G401.6 (cell line): ENCODE measurements around the gene PCBP4.
A peak's percentile ranks its signal among the peaks of the same experiment; 100 is the strongest.

Source experiments
- FAIRE-seq: peaks from 2 replicates; lab custom pipeline; 2012; peaks lifted over from hg19 to GRCh38; lab: Jason Lieb, UNC

The PCBP4 gene

GRCh38 chr3:51954713-51955112 is 12.5 kb downstream of the PCBP4 start:
- no peak for FAIRE-seq

DNA sequence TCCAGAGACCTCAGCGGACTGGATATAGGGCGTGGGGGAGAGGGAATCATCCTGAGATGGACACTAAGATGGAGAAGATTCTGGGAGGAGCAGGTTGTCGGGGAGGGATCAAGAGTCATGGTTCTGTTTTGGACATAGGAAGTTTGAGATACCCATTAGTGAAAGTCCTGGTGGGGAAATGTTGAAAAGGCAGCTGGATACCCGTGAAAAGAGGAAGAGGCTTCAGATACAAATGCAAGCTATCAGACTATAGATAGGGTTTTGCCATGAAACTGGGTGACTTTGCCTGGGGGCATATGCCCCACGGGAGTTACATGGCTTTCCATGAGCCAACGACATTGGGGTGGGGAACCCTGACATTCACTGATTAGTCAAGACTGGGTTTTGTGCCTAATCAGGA is 13.1 kb downstream of the PCBP4 start:
- no peak for FAIRE-seq

GRCh38 chr3:51953445-51953844 is 13.8 kb downstream of the PCBP4 start:
- no peak for FAIRE-seq

GRCh38 chr3:51950899-51951298 is 16.4 kb downstream of the PCBP4 start:
- FAIRE-seq = no peak

DNA sequence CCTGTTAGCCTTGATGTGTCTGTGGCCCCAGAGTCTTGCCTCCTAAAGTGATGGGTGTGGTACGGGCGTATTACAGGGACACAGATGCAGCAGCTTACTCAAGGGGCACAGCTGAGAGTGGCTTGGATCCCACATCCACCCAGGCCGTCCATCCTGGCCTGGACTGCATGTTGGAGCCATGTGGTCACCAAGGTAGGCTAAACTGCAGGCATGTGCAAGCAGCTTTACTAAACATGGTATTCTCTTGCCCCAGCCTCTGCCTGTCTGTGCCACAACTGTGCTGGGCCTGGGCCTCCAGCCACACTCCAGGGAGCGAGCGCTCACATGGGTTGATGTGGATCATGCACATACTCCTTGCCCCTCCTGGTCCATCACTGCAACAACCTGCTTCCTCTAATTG is 18.1 kb downstream of the PCBP4 start:
- no peak for FAIRE-seq

DNA sequence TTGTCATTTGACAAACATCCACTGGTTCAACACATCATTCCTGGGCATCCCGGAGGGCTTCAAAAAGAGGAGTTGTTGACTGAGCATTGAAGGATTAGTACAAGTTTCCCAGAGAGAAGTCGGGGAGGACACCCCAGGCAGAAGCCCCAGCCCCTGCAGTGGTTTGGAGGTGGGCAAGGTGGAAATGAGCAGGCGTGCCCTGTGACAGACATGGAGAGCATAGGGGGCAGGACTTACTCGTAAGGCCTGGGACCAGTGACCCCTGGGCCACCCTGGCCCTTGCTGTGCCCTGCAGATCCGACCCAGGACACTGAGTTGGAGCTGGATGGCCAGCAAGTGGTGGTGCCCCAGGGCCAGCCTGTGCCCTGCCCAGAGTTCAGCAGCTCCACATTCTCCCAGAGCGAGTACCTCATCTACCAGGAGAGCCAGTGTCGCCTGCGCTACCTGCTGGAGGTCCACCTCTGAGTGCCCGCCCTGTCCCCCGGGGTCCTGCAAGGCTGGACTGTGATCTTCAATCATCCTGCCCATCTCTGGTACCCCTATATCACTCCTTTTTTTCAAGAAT is 19.2 kb downstream of the PCBP4 start:
- no peak for FAIRE-seq

- FAIRE-seq = no peak
Observed at GRCh38 chr3:51947215-51947900, 19.9 kb downstream of the PCBP4 start.

DNA sequence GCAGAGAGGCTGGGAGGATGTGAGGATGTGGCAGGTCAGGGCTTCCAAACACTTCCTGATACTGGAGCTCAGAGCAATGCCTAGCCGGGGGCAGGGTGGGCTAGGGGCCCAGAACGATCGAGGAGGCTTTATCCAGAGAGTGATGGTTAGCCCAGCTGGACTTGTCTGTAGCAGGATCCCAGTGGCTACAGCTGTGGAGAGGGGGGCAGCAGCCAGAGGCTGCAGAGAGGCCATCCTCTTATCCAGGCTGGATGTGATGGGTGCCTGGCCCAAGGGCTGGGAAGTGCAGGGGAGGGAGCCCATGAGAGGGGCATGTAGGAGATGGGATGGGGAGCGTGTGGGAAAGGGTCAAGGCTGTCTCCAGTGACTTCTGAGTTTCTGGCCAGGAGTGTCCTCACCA is 20.5 kb downstream of the PCBP4 start:
- FAIRE-seq = no peak

GRCh38 chr3:51945926-51946705 is 21.1 kb downstream of the PCBP4 start:
- no peak for FAIRE-seq

DNA sequence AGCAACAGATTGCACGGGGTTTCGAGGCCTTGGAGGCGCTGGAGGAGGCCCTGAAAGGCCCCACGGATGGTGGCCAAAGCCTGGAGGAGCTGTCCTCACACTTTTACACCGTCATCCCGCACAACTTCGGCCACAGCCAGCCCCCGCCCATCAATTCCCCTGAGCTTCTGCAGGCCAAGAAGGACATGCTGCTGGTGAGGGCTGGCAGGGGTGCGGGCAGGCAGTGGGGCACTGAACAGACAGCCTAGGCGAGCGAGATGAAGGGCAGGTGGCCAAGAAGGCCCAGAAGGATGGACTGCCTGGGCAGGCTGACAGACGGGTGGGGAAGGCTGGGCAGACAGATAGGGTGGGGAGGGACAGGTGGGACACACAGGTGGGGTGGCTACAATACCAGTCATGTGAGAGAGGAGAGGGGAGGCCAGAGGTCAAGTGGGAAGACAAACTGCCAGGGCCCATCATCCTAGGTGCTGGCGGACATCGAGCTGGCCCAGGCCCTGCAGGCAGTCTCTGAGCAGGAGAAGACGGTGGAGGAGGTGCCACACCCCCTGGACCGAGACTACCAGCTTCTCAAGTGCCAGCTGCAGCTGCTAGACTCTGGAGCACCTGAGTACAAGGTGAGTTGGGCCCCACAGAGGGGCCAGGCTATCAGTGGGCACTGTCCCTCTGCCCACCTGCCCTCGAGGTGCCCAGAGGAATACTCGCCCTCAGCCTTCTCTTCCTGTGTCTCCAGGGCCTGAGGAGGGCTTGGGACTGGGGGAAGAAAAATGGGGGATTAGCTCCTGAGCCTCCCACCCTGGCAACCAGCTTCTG is 22.0 kb downstream of the PCBP4 start:
- no peak for FAIRE-seq

- FAIRE-seq = no peak
Observed at GRCh38 chr3:51944451-51945021, 22.7 kb downstream of the PCBP4 start.

DNA sequence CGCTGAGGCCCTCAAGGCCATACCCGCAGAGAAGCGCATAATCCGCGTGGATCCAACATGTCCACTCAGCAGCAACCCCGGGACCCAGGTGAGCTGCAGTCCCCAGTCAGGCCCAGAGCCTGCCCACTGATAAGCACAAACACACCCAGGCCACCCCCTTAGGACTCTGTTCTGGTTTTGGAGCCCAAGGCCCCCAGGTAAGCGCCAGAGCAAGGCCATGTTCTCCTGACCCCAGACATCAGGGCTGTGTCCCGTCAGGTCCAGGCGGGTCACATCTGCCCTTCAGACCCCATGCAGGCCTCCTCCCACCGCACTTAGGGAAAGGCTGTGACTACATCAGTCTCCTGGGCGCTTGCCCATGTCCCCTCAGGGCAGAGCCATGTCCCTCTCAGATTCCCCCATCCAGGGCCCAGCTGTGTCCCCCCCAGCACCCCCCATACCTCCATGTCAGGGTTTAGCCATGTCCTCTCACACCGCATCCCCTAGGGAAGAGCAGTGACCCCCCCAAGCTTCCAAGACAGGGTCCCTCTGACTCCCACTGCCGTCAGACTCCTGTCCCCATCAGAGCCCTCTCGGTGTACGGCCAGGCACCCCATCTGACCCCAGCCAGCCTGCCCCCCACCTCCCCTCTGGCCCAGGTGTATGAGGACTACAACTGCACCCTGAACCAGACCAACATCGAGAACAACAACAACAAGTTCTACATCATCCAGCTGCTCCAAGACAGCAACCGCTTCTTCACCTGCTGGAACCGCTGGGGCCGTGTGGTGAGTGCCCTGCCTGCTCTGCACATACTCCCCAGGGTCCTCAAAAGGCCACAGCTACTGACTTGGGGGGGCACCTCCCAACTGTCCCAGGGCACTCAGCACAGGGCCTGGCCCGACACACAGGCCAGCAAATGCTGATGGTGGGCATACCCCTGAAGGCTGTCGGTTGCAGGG is 23.5 kb downstream of the PCBP4 start:
- FAIRE-seq = no peak

- no peak for FAIRE-seq
Observed at GRCh38 chr3:51942603-51943450, 24.4 kb downstream of the PCBP4 start.

DNA sequence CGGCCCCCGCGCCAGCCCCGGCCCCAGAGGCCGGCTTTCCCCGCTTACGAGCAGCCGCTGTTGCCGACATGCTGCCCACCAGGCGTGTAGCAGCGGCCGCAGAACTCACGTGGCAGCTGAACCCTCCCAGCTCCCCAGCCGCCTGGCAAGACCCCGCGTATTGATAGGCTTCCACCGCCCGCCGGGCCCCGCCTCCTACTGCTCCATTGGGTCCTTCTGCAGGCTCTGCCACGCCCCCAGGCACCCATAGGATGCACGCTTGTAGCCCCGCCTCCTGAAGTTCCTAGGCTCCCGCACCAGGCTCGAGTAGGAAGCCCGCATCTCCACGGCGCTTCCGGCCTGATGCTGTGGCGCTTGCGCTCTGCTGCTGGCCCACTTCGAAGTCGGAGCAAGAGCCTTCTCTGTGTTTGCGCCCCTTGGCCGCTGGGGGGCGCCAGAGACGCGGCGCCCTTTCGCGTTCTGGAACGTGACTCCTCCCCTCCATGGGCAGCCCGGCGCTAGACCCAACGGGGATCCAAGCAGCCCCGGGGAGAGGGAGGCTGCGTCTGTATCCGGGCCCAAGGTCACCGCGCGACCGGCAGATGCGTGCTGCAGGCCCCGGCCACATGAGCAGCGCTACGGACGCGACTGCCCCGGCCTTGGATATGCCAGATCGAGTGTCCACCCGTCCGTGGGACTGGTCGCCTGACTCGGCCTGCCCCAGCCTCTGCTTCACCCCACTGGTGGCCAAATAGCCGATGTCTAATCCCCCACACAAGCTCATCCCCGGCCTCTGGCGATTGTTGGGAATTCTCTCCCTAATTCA is 25.3 kb downstream of the PCBP4 start, which contains the start of the genes PARP3 and RRP9:
Gene PARP3 (plus strand): TSS at position 566 of the 805 bp plus-strand sequence. CDS start 993 bp downstream, outside the sequence.
Gene RRP9 (minus strand): TSS at position 107 of the 805 bp plus-strand sequence. CDS start 37 bp downstream, at position 70.
- FAIRE-seq = peak; percentile 100

DNA sequence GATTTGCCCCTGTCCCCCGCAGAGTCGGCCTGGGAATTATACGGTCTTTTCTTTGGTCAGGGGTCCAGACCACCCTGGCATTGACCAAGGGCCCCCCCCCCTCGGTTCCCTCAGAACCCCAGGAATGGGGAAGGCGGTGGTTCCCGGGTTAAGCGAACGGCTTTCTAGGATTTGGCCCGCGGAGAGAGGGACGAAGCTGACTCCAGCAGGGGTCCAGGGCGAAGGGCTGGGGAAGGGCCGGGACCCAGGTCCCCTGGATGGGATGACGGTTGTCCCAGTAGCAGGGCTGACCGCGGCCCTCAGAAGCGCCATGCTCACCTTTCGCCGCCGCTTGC is 25.8 kb downstream of the PCBP4 start:
- FAIRE-seq = no peak

DNA sequence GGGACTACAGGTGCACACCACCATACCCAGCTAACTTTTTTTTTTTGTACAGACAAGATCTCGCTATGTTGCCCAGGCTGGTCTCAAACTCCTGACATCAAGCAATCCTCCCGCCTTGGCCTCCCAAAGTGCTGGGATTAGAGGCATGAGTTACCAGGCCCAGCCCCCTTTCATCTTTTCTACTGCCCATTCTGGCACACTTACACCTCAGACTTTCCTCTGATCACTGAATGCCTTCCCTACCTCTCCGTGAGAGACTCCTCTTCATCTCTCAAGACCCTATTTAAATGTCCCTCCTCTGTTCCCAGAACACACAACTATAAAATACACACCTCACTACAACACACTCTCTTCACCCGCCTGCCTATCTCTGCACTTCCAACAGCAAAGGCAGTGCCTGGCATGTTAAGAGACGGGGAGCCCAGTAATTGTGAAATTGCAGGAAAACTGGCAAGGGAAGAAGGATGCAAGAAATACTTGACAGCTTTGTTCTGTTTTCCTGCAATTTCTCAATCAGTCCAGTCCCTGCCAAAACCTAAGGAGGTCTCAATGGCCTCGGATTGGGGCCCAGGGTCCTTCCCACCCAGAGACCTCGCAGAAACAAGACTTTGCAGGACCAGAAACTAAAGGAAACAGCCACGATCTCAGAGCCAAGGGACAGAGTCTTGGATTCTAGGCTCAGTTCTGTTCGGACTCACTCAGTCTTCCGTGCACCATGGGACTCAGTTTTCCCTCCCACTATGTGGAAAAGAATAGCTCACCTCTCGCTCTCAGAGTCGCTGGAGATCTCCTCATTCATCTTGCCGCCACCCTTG is 26.4 kb downstream of the PCBP4 start:
- no peak for FAIRE-seq

DNA sequence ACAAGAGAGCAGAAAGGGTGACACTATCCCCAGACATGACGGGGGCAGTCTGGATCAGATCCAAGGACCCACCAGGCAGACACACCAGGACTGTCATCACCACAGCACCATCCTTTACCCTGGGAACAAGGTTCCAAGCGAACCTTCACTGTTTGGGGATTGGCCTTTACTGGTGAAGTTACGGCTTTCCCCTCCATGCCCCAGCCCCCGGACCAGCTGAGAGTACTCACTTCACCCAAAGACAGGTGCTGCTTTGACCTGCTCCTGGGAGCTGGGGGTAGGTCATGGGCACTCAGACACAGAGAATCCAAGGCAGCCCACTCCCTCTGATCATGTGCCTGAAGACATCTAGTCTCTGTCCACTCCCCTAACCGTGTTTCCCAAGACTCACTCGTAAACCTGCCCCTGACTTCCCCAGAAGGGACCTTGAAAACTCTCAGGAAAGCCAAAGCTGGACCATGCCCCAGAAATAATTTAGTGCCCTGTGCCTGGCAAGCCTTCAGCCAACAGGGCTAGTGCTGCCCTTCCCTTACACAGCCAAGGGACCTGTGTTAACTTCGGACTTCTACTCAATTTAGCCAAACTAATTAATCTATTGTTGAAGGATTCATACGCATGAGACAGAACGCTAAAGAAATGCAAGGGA is 28.4 kb downstream of the PCBP4 start:
- no peak for FAIRE-seq
